ENCODE results near the gene PSMD8. TPM values are rescaled to one million over a fixed set of nuclear protein-coding genes. Genes with fewer than 3 reads are reported as not detected.

Gene PSMD8
- polyA plus RNA-seq, 3 donors: 148 to 207 (median 179) TPM

GRCh38 chr19:38350883-38351282 is 23.5 kb upstream of the PSMD8 start:
- Mint-ChIP-seq H3K36me3 (peaks cover 0 to 6% of the 10 kb centered on the region in 2 donors), H3K9me3 (peaks cover 0 to 3% (median 0%) of the 10 kb centered on the region in 7 donors), H3K27ac (peak overlapping the region in 1 of 7 donors; percentile 20), H3K4me1 (no peaks in the 10 kb centered on the region), H3K4me3 (no peak overlapping the region), H3K27me3 (ENCODE audit: low read depth in 3 of 3) (peaks cover 13 to 21% (median 19%) of the 10 kb centered on the region in 3 donors)
- Histone ChIP-seq H3K4me1 (ENCODE audit: control insufficient read depth in 1 of 2, insufficient read depth in 2 of 2, low read length in 2 of 2) (no peaks in the 10 kb centered on the region), H3K4me3 (replicated peaks in 1 of 3; ENCODE audit: low read depth in 2 of 3, low read length in 3 of 3) (no peak overlapping the region), H3K9me3 (replicated peaks in 1 of 2; ENCODE audit: control insufficient read depth in 1 of 2, insufficient read depth in 1 of 2, low read length in 2 of 2) (no peaks in the 10 kb centered on the region), H2AFZ (ENCODE audit: insufficient read depth, low read depth, low read length, poor library complexity, severe bottlenecking) (no peak overlapping the region), H4K20me1 (ENCODE audit: insufficient read depth, low read length) (no peaks in the 10 kb centered on the region), H3K79me2 (ENCODE audit: insufficient read depth, low read length) (no peaks in the 10 kb centered on the region), H3K36me3 (replicated peaks in 1 of 2; ENCODE audit: control insufficient read depth in 1 of 2, insufficient read depth in 2 of 2, low read length in 2 of 2) (no peaks in the 10 kb centered on the region), H3K9ac (ENCODE audit: insufficient read depth, low read length, poor library complexity, severe bottlenecking) (no peak overlapping the region), H3K27me3 (ENCODE audit: control insufficient read depth in 2 of 2, insufficient read depth in 2 of 2, low read length in 2 of 2) (peaks cover 0 to 2% of the 10 kb centered on the region in 2 donors), H3K4me2 (replicated peaks; ENCODE audit: extremely low read depth, low read length, poor library complexity, severe bottlenecking) (no peak overlapping the region), H3K27ac (ENCODE audit: low read depth in 1 of 2, low read length in 2 of 2) (no peak overlapping the region)
- intact Hi-C loops (cut with micrococcal nuclease): no loop called here
- WGBS (ENCODE audit: insufficient coverage): 100% methylated on average over 2 of the region's 3 CpGs
- TF ChIP-seq CTCF (IDR thresholded peaks at IDR 0.05): no peak
- no peak for DNase-seq

- Histone ChIP-seq H2AFZ (ENCODE audit: insufficient read depth, low read depth, low read length, poor library complexity, severe bottlenecking) (no peak overlapping the region), H3K4me2 (replicated peaks; ENCODE audit: extremely low read depth, low read length, poor library complexity, severe bottlenecking) (no peak overlapping the region), H3K9ac (ENCODE audit: insufficient read depth, low read length, poor library complexity, severe bottlenecking) (no peak overlapping the region), H3K79me2 (ENCODE audit: insufficient read depth, low read length) (no peaks in the 10 kb centered on the region), H3K36me3 (replicated peaks in 1 of 2; ENCODE audit: control insufficient read depth in 1 of 2, insufficient read depth in 2 of 2, low read length in 2 of 2) (no peaks in the 10 kb centered on the region), H3K4me1 (ENCODE audit: control insufficient read depth in 1 of 2, insufficient read depth in 2 of 2, low read length in 2 of 2) (no peaks in the 10 kb centered on the region), H4K20me1 (ENCODE audit: insufficient read depth, low read length) (no peaks in the 10 kb centered on the region), H3K27ac (ENCODE audit: low read depth in 1 of 2, low read length in 2 of 2) (no peak overlapping the region), H3K27me3 (ENCODE audit: control insufficient read depth in 2 of 2, insufficient read depth in 2 of 2, low read length in 2 of 2) (peaks cover 0 to 6% of the 10 kb centered on the region in 2 donors), H3K9me3 (replicated peaks in 1 of 2; ENCODE audit: control insufficient read depth in 1 of 2, insufficient read depth in 1 of 2, low read length in 2 of 2) (no peaks in the 10 kb centered on the region), H3K4me3 (replicated peaks in 1 of 3; ENCODE audit: low read depth in 2 of 3, low read length in 3 of 3) (no peak overlapping the region)
- H3K36me3 Mint-ChIP-seq: no peaks in the 10 kb centered on the region
- H3K27me3 Mint-ChIP-seq (ENCODE audit: low read depth in 3 of 3): peaks cover 13 to 26% (median 21%) of the 10 kb centered on the region in 3 donors
- intact Hi-C loops (cut with micrococcal nuclease): no loop called here
- no peak for DNase-seq
- 83% methylated on average over 7 of the region's 9 CpGs for WGBS (ENCODE audit: insufficient coverage)
- no peak overlapping the region for H3K4me3 Mint-ChIP-seq
- H3K9me3 Mint-ChIP-seq: peaks cover 0 to 3% (median 0%) of the 10 kb centered on the region in 7 donors
- no peak overlapping the region for H3K27ac Mint-ChIP-seq
- no peak for TF ChIP-seq CTCF (IDR thresholded peaks at IDR 0.05)
- no peaks in the 10 kb centered on the region for H3K4me1 Mint-ChIP-seq
Observed at GRCh38 chr19:38351865-38352395, 22.4 kb upstream of the PSMD8 start.

Measured in CD14-positive monocyte (primary cell).